K562 (cell line): ENCODE results near the gene SHOX.

ENCODE experiments used
- CREB1 ChIP-seq, 2 experiments: sonication (generic) in 1 of 2; formaldehyde crosslinking in 1 of 2; IDR thresholded peaks; 2 replicates each; pipeline versions ENCODE4 v1.6.1 to v1.8.0; 2012 to 2022; ENCODE audit warnings: inconsistent platforms in 1 of 2, mild to moderate bottlenecking in 1 of 2, missing genetic modification reagents in 1 of 2, moderate library complexity in 1 of 2
- NFE2 ChIP-seq: IDR thresholded peaks from 2 replicates; pipeline ENCODE4 v1.6.1; 2014; ENCODE audit warnings: antibody characterized with exemption, low read depth
- NRF1 ChIP-seq, 2 experiments: fragments of 450-650 bp; IDR thresholded peaks in 1 of 2; conservative IDR thresholded peaks in 1 of 2; 2 replicates each; pipeline ENCODE4 v1.6.1; 2014; ENCODE audit warnings: mild to moderate bottlenecking in 2 of 2
- TF ChIP-seq, protein P1 (sequence below), 3 experiments: IDR thresholded peaks in 2 of 3; conservative IDR thresholded peaks in 1 of 3; 2 replicates each; pipeline ENCODE4 v1.5.1; 2011 to 2012; ENCODE audit warnings: low read length in 3 of 3, mild to moderate bottlenecking in 3 of 3, control low read depth in 2 of 3, improper control_type of control experiment in 1 of 3, inconsistent platforms in 1 of 3, low read depth in 1 of 3, mixed read lengths in 1 of 3, moderate library complexity in 1 of 3; ENCODE audit not compliant: insufficient read depth in 2 of 3

DNA sequence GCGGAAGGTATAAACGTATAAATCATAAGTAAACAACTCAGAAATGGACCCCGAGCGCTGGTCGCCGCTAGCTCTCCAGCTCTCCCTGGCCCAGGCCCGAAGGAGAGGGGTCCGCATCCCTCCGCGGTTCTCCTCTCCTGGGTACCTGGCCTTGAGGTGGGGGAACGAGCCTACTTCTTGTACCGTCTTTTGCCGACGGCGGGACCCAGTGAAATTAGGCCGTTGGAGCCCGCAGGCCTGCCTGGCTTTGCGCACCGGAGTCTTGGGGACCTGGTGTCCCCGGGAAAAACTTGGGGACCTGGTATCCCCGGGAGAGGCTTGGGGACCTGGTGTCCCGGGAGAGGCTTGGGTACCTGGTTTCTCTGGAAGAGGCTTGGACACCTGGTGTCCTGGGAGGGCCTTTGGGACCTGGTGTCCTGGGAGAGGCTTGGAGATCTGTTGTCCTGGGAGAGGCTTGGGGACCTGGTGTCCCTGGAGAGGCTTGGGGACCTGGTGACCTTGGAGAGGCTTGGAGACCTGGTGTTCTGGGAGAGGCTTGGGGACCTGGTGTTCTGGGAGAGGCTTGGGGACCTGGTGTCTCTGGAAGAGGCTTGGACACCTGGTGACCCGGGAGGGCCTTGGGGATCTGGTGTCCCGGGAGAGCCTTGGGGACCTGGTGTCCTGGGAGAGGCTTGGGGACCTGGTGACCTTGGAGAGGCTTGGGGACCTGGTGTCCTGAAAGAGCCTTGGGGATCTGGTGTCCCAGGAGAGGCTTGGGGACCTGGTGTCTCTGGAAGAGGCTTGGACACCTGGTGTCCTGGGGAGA is 12.0 kb downstream of the SHOX start:
- no peak for TF ChIP-seq NFE2
- TF ChIP-seq CREB1 (IDR thresholded peaks at IDR 0.05), result no peak
- TF ChIP-seq CREB1 (CRISPR knock-in tag; IDR thresholded peaks at IDR 0.05), result no peak
- TF ChIP-seq, protein P1, sequence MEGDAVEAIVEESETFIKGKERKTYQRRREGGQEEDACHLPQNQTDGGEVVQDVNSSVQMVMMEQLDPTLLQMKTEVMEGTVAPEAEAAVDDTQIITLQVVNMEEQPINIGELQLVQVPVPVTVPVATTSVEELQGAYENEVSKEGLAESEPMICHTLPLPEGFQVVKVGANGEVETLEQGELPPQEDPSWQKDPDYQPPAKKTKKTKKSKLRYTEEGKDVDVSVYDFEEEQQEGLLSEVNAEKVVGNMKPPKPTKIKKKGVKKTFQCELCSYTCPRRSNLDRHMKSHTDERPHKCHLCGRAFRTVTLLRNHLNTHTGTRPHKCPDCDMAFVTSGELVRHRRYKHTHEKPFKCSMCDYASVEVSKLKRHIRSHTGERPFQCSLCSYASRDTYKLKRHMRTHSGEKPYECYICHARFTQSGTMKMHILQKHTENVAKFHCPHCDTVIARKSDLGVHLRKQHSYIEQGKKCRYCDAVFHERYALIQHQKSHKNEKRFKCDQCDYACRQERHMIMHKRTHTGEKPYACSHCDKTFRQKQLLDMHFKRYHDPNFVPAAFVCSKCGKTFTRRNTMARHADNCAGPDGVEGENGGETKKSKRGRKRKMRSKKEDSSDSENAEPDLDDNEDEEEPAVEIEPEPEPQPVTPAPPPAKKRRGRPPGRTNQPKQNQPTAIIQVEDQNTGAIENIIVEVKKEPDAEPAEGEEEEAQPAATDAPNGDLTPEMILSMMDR (IDR thresholded peaks at IDR 0.05 in 2 of 3, conservative IDR thresholded peaks at IDR 0.05 in 1 of 3; ENCODE audit: insufficient read depth in 2 of 3, low read depth in 1 of 3, low read length in 3 of 3), result no peak
- no peak for TF ChIP-seq NRF1 (conservative IDR thresholded peaks at IDR 0.05 in 1 of 2, IDR thresholded peaks at IDR 0.05 in 1 of 2)
